Measurements from ENCODE around the gene CHORDC1.

- TF ChIP-seq CTCF (IDR thresholded peaks at IDR 0.05) = no peak
- TF ChIP-seq POLR2A (IDR thresholded peaks at IDR 0.05) = no peak
- no peak for TF ChIP-seq POLR2AphosphoS5 (IDR thresholded peaks at IDR 0.05)
- TF ChIP-seq EP300 (IDR thresholded peaks at IDR 0.05) = no peak
Observed at GRCh38 chr11:90216611-90217010, 6.2 kb downstream of the CHORDC1 start.
